Suprapubic skin (tissue), 3 donors: ENCODE results near the gene TBC1D13.

ENCODE experiments used
- CTCF ChIP-seq, 2 donors: fragments of 200-600 bp in 1 of 2; fragments of 450-650 bp in 1 of 2; sonication (generic) in 1 of 2; IDR thresholded peaks; one replicate each; pipeline ENCODE4 v1.5.1; 2016 to 2019; ENCODE audit warnings: antibody characterized with exemption in 2 of 2, mild to moderate bottlenecking in 1 of 2, moderate library complexity in 1 of 2
- POLR2A ChIP-seq, 2 donors: fragments of 450-650 bp; IDR thresholded peaks; one replicate each; pipeline ENCODE4 v1.6.1; 2017; ENCODE audit warnings: antibody characterized with exemption in 2 of 2, mild to moderate bottlenecking in 2 of 2, moderate library complexity in 2 of 2

GRCh38 chr9:128771745-128772519 is 15.1 kb upstream of the TBC1D13 start, which contains the start of gene ZER1:
- peak in 1 of 2 donors; percentile 73 for TF ChIP-seq POLR2A (IDR thresholded peaks at IDR 0.05)
- TF ChIP-seq CTCF (IDR thresholded peaks at IDR 0.05) = no peak
